GM23338 (cell line): ENCODE measurements around the gene ZNF480.

Experiments
- CREB1 ChIP-seq: fragments of 250-450 bp; sonication (Bioruptor Pico); IDR thresholded peaks from 2 replicates; pipeline ENCODE4 v1.5.0; 2020; ENCODE audit warnings: low read depth, mild to moderate bottlenecking, moderate library complexity
- EZH2 ChIP-seq: fragments of 200-600 bp; sonication (generic); IDR thresholded peaks from one replicate; pipeline ENCODE4 v1.8.0; 2017; ENCODE audit warnings: antibody characterized with exemption, mild to moderate bottlenecking, low read depth; ENCODE audit not compliant: unreplicated experiment
- EZH2phosphoT487 ChIP-seq: fragments of 200-600 bp; sonication (generic); IDR thresholded peaks from one replicate; pipeline ENCODE4 v1.8.1; 2018; ENCODE audit warnings: antibody characterized with exemption; ENCODE audit not compliant: unreplicated experiment
- NANOG ChIP-seq: IDR thresholded peaks from 2 replicates; pipeline ENCODE4 v1.6.1; 2016; ENCODE audit warnings: antibody characterized with exemption, borderline replicate concordance
- POLR2AphosphoS5 ChIP-seq: IDR thresholded peaks from 2 replicates; pipeline ENCODE4 v1.6.1; 2016; ENCODE audit warnings: antibody characterized with exemption, low read depth
- ZNF114 ChIP-seq: fragments of 250-450 bp; sonication (Bioruptor Pico); IDR thresholded peaks from 2 replicates; pipeline ENCODE4 v1.5.0; 2020; ENCODE audit warnings: mild to moderate bottlenecking, moderate library complexity
- TF ChIP-seq, protein P1 (sequence below), 2 experiments: fragments of 200-600 bp in 1 of 2; sonication (generic) in 1 of 2; conservative IDR thresholded peaks; 2 replicates each; pipeline versions ENCODE4 v1.5.1 to v1.6.1; 2016 to 2017; ENCODE audit warnings: antibody characterized with exemption in 2 of 2, low read depth in 2 of 2, mild to moderate bottlenecking in 2 of 2, moderate library complexity in 1 of 2
- TF ChIP-seq, protein P2 (sequence below): IDR thresholded peaks from one replicate; pipeline ENCODE4 v1.6.1; 2018; ENCODE audit warnings: antibody characterized with exemption; ENCODE audit not compliant: unreplicated experiment
- TF ChIP-seq, protein P3 (sequence below): fragments of 250-450 bp; sonication (Bioruptor Pico); IDR thresholded peaks from 2 replicates; pipeline ENCODE4 v1.5.0; 2020; ENCODE audit warnings: mild to moderate bottlenecking, moderate library complexity
- TF ChIP-seq, protein P4 (sequence below): IDR thresholded peaks from 2 replicates; pipeline ENCODE4 v1.6.1; 2016; ENCODE audit warnings: antibody characterized with exemption

DNA sequence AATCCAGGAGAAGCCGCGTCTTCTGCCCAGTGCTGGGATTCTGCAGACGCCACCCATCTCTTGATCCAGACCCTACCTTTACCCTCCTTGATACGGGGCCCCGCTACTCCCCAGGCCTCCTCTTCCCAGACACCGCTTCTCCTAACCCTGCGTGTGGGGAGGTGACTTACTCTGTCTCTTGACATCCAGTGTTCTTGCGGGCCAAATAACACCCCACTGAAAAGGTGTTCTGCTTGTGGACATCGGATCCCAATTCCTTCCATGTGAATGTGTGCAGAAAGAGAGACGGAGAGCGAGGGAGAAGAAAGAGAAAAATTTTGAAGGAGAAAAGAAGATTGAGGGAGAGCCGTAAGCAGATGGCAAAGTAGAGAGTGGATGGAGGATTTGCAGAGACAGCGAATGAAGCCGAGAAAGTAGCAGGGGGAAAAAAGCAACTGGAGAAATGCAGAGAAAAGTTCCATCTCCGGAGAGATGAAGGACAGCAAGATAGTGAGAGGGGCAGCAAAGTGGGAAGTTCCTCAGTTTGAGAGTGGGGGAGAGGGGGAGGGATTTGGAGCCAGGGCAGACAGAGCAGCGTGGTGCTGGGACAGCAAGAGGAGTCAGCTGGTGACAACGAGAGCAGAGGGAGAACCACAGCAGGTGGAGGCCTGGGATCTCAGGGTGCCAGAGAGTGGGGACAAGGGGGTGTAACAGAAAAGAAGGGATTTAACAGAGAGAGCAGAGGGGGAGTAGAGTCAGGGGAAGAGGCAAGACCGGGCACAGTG lies 814 bp downstream of the ZNF480 start:
- TF ChIP-seq, protein P1, sequence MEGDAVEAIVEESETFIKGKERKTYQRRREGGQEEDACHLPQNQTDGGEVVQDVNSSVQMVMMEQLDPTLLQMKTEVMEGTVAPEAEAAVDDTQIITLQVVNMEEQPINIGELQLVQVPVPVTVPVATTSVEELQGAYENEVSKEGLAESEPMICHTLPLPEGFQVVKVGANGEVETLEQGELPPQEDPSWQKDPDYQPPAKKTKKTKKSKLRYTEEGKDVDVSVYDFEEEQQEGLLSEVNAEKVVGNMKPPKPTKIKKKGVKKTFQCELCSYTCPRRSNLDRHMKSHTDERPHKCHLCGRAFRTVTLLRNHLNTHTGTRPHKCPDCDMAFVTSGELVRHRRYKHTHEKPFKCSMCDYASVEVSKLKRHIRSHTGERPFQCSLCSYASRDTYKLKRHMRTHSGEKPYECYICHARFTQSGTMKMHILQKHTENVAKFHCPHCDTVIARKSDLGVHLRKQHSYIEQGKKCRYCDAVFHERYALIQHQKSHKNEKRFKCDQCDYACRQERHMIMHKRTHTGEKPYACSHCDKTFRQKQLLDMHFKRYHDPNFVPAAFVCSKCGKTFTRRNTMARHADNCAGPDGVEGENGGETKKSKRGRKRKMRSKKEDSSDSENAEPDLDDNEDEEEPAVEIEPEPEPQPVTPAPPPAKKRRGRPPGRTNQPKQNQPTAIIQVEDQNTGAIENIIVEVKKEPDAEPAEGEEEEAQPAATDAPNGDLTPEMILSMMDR (conservative IDR thresholded peaks at IDR 0.05; ENCODE audit: low read depth in 2 of 2): no peak
- TF ChIP-seq EZH2phosphoT487 (no peak), POLR2AphosphoS5 (no peak), EZH2 (no peak), ZNF114 (CRISPR knock-in tag) (no peak), CREB1 (CRISPR knock-in tag) (no peak), NANOG (no peak)
- TF ChIP-seq, protein P2, sequence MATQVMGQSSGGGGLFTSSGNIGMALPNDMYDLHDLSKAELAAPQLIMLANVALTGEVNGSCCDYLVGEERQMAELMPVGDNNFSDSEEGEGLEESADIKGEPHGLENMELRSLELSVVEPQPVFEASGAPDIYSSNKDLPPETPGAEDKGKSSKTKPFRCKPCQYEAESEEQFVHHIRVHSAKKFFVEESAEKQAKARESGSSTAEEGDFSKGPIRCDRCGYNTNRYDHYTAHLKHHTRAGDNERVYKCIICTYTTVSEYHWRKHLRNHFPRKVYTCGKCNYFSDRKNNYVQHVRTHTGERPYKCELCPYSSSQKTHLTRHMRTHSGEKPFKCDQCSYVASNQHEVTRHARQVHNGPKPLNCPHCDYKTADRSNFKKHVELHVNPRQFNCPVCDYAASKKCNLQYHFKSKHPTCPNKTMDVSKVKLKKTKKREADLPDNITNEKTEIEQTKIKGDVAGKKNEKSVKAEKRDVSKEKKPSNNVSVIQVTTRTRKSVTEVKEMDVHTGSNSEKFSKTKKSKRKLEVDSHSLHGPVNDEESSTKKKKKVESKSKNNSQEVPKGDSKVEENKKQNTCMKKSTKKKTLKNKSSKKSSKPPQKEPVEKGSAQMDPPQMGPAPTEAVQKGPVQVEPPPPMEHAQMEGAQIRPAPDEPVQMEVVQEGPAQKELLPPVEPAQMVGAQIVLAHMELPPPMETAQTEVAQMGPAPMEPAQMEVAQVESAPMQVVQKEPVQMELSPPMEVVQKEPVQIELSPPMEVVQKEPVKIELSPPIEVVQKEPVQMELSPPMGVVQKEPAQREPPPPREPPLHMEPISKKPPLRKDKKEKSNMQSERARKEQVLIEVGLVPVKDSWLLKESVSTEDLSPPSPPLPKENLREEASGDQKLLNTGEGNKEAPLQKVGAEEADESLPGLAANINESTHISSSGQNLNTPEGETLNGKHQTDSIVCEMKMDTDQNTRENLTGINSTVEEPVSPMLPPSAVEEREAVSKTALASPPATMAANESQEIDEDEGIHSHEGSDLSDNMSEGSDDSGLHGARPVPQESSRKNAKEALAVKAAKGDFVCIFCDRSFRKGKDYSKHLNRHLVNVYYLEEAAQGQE: no peak
- TF ChIP-seq, protein P3, sequence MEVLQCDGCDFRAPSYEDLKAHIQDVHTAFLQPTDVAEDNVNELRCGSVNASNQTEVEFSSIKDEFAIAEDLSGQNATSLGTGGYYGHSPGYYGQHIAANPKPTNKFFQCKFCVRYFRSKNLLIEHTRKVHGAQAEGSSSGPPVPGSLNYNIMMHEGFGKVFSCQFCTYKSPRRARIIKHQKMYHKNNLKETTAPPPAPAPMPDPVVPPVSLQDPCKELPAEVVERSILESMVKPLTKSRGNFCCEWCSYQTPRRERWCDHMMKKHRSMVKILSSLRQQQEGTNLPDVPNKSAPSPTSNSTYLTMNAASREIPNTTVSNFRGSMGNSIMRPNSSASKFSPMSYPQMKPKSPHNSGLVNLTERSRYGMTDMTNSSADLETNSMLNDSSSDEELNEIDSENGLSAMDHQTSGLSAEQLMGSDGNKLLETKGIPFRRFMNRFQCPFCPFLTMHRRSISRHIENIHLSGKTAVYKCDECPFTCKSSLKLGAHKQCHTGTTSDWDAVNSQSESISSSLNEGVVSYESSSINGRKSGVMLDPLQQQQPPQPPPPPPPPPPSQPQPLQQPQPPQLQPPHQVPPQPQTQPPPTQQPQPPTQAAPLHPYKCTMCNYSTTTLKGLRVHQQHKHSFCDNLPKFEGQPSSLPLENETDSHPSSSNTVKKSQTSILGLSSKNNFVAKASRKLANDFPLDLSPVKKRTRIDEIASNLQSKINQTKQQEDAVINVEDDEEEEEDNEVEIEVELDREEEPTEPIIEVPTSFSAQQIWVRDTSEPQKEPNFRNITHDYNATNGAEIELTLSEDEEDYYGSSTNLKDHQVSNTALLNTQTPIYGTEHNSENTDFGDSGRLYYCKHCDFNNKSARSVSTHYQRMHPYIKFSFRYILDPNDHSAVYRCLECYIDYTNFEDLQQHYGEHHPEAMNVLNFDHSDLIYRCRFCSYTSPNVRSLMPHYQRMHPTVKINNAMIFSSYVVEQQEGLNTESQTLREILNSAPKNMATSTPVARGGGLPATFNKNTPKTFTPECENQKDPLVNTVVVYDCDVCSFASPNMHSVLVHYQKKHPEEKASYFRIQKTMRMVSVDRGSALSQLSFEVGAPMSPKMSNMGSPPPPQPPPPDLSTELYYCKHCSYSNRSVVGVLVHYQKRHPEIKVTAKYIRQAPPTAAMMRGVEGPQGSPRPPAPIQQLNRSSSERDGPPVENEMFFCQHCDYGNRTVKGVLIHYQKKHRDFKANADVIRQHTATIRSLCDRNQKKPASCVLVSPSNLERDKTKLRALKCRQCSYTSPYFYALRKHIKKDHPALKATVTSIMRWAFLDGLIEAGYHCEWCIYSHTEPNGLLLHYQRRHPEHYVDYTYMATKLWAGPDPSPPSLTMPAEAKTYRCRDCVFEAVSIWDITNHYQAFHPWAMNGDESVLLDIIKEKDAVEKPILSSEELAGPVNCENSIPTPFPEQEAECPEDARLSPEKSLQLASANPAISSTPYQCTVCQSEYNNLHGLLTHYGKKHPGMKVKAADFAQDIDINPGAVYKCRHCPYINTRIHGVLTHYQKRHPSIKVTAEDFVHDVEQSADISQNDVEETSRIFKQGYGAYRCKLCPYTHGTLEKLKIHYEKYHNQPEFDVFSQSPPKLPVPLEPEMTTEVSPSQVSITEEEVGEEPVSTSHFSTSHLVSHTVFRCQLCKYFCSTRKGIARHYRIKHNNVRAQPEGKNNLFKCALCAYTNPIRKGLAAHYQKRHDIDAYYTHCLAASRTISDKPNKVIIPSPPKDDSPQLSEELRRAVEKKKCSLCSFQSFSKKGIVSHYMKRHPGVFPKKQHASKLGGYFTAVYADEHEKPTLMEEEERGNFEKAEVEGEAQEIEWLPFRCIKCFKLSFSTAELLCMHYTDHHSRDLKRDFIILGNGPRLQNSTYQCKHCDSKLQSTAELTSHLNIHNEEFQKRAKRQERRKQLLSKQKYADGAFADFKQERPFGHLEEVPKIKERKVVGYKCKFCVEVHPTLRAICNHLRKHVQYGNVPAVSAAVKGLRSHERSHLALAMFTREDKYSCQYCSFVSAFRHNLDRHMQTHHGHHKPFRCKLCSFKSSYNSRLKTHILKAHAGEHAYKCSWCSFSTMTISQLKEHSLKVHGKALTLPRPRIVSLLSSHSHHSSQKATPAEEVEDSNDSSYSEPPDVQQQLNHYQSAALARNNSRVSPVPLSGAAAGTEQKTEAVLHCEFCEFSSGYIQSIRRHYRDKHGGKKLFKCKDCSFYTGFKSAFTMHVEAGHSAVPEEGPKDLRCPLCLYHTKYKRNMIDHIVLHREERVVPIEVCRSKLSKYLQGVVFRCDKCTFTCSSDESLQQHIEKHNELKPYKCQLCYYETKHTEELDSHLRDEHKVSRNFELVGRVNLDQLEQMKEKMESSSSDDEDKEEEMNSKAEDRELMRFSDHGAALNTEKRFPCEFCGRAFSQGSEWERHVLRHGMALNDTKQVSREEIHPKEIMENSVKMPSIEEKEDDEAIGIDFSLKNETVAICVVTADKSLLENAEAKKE (CRISPR knock-in tag): no peak
- TF ChIP-seq, protein P4, sequence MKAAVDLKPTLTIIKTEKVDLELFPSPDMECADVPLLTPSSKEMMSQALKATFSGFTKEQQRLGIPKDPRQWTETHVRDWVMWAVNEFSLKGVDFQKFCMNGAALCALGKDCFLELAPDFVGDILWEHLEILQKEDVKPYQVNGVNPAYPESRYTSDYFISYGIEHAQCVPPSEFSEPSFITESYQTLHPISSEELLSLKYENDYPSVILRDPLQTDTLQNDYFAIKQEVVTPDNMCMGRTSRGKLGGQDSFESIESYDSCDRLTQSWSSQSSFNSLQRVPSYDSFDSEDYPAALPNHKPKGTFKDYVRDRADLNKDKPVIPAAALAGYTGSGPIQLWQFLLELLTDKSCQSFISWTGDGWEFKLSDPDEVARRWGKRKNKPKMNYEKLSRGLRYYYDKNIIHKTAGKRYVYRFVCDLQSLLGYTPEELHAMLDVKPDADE: no peak
